Hematopoietic multipotent progenitor cell treated with erythropoietin and hydrocortisone succinate and interleukin-3 and kit ligand, for 6 days (in vitro differentiated cells): ENCODE measurements around the gene CAMK1D.

Experiments used
- DNase-seq: peaks from one replicate; pipeline ENCODE4 v3.0.0-alpha.2; 2015

The CAMK1D gene

DNA sequence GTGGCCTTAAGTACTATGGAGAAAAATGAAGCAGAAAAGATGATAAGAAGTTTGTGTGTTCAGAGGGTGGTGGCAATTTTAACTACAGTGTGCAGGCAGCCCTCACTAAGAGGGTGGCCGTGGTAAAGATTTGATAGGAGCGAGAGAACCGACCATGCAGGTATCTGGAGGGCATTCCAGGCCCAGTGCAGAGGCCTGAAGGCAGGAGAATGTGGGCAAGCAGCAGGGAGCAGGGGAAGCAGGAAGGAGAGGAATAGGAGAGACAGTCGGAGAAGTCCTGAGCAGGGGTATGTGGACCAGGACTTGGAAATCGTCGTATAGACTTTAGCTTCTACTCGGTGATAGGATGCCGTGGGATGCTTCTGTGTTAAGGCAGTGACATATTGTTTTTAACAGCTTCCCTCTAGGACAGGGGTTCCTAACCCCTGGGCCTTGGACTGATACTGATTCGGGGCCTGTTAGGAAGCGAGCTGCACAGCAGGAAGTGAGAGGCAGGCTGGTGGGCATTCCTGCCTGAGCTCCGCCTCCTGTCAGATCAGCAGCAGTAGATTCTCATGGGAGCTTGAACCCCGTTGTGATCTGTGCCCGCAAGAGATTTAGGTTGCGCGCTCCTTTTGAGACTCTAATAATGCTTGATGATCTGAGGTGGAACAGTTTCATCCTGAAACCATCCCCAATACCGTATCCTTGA lies 425.0 kb downstream of the CAMK1D start:
- DNase-seq: no peak

DNA sequence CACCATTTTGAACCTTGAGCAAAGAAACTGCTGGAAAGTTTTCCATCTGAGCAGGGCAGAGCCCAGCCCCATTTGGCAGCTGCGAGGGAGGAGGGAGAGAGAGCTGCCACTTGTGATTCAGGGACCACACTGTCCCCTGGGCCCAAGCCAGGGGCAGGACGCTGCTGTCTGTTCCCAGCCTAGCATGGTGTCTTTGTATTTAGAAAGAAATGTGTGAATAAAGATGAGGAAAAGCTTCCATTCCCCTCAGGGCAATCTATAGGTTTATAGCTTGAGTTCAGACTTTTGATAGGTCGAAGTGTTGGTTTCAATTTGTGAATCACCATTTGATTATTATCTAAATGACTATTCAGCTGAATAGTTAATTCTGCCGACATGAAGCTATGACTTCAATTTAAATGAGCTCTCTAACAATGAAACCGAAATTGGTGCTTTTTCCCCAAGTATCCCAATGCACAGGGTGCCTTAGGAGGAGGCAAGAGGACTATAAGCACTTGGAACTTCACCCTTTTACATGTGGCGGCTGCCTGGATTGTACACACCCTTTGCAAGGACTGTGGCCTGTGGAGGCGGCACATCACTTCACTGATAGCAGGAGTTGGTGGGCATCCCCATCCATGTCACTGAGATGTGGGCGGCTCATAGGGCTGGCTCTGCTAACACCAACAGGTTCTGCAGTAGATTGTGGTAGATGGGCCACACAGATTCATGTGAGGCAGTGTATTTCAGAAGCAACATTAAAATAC lies 428.7 kb downstream of the CAMK1D start:
- no peak for DNase-seq

DNA sequence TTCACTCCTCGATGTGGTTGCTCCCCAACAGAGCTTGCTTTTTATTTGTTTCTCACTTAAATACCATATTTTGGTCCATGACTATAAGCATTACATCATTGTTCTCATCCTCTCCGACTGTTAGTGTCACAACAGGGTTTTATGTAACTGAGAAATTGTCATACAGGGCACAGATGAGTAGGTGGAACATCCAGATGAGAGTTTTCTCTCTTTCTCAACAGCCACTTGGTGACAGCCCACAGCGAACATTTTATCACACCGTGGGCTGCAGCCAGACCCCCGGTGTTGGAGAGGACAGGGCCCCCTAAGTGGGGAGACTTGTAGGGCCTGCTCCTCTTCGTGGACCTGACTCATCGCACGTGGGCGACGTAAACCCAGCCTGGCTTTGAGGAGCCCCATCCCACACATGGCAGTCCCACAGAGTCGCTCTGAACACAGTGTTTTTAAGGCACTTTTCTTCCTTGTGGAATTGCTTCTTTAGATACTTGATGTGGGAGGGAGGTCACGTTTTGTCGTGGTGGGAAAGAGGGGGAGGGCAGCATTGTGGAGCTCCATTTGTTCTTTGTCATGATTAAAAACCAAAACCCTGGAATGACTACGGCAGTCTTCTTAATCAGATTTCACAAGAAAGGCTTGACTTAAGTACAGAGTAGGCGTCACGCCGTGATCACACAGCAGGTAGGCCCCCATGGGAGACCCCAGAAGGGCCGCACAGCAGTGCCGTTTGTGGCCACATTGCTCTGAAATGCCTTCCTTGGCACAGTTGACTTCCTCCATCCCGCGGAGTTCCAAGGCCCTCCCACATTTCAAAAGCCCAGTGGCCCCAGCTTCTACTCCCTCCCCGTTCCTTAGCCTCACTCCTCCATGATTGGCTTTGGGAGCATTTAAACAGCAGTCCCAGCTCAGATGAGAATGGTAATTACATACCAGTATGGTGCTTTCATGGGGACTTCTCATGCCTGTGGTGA lies 431.6 kb downstream of the CAMK1D start:
- no peak for DNase-seq

DNA sequence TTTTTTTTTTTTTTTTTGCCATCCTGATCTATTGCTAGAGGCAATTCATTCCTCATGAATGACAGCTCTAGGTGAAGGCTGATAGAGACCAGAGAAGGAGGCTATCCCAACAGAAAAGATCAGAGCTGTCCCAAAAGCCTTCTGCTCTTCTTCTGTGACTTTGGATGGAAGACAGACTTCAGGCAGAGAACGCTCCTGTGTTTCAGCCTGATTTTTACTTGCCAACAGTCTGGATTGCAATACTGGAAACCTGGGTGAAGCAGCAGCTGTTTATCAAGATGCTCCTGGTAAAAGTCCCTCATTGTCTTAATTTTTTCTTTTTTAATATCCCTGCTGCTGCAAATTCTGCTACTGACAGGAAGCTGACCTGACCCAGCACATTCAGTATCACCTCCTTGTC lies 432.6 kb downstream of the CAMK1D start:
- DNase-seq: no peak

DNA sequence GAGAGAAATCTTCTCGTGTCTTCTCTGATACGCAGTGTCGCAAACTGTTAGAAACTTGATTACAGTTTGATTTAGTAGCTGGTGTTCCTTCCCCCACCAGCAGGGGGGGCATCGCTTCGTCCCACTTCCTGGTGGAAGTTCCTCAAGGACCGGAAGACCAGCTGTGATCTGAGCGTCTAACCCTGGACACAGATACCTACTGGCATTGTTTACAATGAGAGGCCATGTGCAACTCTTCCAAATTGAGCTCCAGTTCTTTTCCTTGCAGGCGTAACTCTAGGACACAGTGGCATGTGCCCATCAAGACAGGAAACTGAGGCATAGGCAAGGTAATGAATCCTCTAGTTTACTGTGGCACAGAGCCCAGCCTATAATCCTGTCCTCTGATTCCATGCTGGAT lies 433.2 kb downstream of the CAMK1D start:
- DNase-seq: peak; percentile 66

DNA sequence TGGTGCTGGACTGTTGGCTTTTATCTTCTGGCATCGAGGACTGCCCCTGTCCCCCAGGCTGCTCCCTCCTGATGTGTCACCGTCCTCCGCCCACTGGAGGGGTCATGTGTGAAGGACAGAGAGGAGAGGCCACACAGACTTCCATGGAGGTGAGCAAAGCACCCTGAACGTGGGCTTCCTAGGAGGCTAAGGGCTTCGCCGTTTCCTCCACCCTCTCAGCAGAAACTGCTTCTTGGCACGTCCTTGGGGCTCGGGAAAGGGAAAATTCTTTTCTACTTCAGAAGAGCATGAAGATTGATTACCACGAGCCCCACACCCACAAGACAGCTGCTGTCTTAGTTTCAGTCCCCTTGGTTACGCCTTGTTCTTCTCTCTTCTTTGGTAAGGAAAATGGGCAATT lies 433.9 kb downstream of the CAMK1D start:
- no peak for DNase-seq

DNA sequence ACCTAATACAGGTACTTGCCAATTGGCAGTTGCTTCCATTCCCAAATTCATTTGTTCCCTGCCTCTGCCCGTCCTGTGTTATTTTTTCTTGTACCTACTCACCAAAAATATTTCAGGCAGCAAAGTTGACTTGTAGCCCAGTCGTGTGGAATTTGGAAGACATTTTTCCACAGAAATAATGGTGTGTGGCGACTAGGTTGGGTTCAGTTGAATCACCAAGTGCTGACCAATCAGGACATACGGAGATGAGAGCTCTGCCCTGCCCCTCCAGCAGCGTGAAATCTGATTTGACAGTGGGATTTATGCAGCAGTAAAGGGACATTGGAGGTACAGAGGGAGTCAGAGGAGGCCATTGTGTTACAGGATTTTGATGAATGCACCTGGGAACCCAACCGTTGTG lies 435.3 kb downstream of the CAMK1D start:
- DNase-seq: no peak

DNA sequence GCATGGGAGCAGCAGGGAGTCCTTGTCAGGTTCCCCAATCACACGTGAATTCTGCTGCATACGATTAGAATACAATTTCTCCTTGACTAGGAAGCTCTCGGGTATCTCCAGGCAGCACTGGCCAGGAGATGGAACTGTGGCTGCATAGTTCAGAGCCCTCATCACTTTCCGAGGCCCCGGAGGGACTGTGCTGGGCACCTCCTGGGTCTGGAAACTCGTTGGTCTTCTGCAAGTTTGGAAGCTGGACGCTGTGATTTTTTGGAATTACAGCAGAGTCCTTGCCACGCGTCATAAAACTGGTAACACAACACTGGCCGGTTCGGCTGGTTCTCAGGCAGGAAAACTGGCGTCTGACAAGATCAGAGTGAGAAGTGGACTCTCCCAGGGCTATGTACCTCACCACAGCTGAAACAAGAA lies 436.1 kb downstream of the CAMK1D start:
- no peak for DNase-seq

DNA sequence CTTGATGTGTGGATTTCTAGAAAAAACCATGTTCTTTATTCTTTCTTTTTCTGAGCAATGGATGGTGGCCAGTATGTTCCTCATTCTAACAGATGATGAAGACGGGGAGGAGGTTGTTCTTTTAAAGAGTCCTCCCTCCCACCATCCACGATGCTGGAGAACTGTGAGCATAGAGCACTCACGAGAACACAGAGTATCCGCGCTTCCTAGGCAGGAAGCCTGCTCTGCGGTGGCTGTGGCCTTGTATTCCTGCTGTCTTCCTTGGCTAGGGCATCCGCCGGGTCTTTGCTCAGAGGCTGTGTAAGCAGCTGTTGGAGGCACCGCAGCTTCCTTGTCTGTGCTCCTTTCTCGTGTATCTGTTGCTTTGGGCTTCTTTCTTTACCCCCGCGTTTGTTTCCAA lies 437.9 kb downstream of the CAMK1D start:
- no peak for DNase-seq

DNA sequence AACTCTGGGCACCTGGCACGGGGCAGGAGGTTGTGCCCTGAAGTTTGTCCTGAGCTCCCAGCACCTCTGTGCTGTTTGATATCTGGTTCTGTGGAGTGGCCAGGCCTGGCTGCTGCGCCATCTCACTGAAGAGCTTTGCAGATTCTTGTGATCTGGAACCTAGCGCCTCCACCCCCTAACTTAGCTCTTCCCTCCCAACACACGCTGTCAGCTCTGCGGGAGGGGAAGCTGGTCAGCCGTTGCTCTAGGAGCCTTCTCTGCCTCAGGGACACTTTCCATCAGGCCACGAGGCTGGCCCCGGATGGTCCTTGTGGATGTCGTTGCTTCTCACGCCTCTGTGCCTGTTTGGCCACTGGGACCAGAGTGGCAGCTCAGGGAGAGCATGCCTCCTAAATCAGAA lies 438.9 kb downstream of the CAMK1D start:
- DNase-seq: no peak

DNA sequence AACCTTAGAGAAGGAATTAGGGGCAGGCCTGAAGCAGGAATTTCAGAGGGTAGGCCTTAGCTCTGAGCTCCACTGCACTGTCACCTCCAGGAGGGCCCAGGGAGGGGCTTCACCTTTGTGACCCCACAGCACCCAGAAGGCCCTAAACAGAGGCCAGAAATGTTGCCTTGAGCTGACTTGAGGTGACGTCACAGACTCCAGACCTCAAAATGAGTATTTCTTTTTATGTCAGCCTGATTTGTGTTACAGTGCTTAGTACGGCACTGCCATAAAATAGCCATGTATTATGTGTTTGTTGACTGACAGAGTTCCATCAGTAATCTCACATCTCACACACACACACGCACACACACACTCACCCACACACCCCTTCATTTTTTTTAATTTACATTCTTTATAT lies 440.9 kb downstream of the CAMK1D start:
- no peak for DNase-seq

DNA sequence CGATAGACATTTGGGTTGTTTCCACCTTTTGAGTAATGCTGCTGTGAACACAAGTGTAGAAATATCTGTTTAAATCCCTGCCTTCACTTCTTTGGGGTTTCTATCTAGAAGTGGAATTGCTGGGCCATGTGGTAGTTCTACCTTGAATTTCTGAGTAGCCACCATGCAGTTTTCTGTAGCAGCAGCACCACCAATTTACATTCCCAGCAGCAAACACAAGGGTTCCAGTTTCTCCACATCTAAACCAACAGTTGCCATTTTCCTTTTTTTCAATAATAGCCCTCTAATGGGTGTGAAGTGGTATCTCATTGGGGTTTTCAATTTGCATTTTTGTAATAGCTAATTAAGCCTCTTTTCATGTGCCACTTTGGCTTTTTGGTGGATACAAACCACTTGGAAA lies 442.4 kb downstream of the CAMK1D start:
- DNase-seq: no peak

DNA sequence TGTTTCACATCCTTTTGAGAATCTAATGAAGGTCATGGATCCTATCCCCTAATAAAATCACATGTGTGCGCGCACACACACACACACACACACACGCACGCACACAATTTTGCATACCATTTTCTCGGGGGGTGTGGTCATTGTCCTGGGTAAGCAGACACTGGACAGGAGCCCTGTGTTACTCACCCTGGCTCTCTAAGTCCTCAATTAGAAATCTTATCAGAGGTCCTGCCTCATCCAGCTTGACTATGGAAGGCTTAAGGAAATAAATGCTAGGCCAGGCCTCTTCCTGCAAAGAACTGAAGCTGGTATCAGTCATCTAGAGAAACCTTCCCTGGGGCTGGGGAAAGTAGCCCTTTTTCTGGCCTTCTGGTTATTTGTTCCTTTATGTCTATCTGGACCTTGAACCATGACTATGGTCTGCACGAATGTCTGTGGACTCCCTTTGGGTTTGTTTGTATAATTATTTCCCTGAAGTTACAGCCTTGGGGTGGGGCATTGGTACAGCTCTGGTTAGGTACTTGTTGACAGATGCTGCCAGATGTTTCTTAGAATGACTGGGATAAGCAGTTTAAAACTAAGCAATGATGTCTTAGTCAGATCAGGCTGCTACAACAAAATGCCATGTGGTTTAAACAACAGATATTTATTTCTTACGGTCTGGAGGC lies 443.7 kb downstream of the CAMK1D start:
- no peak for DNase-seq

DNA sequence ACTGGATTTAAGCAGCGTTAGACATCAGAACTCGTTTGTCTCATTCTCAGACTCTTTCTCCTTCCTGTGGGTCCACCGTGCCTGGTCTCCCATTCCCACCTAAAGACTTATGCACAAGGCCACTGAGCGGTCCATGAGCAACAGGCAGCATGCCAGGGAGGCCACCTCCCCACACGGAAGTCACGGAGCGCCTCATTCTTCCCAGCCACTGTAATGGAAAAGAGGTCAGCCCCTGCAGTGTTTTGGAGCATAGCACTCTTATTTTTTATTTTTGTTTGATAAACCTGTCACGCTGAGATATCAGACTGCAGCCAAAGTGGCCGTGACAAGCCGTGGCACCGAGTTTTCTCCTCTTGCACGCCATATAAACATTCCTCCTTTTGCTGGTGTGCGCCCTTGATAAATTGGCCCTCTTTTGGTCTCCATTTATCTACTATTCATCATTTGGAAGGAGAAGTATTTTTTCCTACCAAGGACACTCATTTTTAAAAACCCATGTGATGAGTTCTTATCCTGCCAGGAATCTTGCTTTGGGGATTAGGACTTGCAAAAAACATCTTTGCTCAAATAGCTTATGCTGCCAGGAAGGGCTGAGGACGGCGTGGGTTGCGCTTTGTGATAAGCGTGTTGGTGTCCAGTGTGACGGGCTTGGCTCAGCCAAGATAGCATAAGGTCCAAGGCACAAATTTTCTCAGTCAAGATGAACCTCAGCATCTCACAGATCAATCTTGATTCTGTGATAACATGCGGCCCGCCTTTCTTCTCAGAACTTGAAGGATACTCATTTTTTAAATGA lies 446.2 kb downstream of the CAMK1D start:
- no peak for DNase-seq

DNA sequence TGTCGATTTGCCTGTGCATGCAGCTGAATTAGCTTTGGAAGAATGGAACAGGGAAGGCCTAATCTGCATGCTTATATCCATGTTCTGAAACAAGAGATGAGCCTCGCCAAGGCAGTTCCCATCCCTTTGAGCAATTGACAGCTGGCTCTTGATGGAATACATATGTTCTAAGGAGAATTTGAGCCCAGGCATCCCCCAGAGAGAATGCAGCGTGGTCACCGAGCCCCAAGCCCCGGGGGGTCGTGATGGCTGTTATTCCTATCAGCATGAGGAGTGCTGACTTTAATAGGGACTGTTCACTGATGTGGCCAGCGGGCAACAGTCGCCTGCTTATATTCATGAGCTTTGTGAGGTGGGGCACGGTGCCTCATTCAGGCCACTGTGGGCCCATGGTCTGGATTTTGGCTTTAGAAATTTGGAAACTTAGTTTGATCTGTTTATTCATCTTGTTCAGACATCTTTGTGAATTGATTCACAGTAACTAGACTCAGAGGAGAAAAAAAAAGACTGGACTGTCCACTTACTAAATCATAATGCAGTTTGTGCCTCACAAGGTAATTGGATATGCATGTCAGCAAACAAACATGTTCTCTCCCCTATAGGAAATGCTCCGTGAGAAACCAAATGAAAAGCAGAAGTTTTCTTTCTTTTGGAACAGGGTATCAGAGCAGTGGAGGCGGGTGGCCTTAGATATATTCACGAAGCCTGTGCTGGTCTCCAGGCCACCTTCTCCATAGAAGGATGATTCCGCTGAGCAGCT lies 447.2 kb downstream of the CAMK1D start:
- no peak for DNase-seq

DNA sequence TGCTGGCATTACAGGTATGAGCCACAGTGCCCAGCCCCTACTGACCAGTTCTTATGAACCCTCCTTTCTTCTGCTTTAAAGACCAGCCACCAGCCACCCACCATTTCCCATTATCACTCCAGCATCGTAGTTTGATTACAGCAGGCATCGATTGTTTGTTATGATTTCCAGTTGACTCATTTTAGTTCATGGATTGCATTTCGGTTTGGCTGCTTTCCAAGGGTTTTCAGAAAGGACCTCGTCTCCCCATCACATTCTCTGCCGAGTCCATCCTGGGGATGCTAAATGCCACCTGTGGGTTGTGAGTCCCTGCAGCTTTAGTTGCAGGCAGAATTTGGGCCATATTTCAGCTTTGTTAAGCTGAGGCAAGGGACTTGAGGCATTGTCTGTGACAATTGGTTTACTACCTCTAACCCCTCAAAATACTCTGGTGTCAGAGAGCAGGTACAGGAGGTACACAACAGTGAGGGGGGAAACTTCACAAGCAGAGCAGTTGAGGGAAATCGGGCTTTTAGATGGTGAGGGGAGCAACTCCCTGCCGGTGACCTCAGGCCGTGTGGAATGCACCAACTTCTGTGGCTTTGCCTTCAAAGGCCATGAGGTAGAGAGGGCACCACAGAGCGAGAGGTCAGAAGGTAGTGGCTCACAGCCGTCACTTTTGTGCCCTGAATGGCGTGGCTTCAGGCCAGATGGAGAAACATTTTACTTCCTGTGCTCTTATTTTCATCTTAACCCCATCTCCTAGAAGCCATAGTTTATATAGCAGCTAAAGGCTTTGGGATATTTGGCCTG lies 448.3 kb downstream of the CAMK1D start:
- DNase-seq: no peak

DNA sequence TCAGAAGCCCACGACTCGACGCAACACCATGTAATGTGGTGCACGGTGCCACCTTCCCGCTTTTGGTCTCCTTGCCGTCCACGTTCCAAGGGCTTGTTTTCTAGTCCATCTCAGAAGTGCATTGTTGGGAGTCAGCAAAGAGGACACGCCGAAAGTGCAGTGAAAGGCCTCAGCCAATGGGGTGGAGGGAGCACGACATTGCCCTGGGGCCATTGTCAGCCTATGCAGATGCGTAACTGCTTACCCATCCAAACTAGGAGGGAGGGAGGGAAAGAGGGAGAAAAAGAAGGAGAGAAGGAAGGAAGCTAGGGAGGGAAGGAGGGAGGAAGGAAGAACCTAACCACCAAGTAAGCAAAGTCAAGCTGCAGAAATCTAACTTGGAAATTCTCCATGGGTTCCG lies 449.8 kb downstream of the CAMK1D start:
- DNase-seq: no peak

DNA sequence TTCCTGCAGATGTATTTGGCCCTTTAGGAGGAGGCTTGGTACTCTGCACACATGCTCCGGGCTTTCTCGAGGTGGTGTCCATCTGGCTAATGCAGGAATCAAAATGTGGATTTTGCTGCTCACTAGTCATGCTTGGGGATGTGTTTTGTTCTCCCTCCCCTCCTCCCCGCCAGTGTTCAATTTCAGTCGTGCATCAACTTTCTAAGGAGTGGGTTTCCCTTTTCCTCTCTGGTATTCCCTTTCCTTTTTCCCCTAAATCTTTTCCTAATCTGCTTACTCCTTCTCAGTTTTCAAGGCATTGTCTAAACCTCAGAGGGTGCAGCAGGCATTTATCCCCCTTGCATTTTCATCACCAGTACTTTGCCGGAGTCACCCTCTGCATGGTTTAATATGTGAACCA lies 450.4 kb downstream of the CAMK1D start:
- no peak for DNase-seq

DNA sequence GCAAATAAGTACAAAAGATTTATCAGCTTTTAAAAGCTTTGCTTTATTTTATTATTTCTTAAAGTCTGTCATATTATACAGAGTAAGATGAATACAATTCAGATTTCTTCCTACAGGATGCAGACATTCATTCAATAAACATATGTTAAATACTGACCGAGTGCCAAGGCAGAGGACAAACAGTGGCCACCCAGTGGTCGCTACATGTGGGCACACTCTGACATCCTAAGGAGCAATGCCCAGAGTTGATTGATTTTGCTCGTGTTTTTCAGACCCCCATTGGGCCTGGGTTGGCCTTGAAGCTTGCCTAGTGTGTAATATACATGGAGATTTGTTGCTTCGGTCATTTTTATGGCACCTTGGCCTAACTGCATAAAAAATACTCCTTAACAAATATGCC lies 451.0 kb downstream of the CAMK1D start:
- no peak for DNase-seq
